ENCODE measurements around the gene TUBB.
"Not testable (repeated sequence)": the region's sequence is repeated elsewhere in the genome, so short reads cannot be mapped to it uniquely, and the experiment has no call there.

Gene TUBB

DNA sequence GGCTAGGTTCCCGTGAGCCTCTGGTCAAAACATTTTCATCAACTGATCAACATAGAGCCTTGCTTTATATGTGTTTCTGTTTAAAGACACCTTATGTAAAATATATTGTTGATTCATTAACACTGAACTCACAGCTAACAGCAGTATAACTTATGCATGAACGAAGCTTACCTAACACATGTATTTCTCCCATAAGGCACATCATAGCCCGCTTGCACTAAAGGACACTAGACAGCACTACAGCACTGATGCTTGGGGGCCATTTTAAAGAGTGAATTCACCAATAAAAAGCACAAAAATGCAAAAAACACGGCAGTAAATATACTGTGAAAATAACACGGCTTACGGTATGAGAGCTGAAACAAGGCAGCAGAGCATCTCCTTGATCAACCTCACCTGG, 18.4 kb downstream of the TUBB start:
- DNase-seq (ENCODE audit: low read depth, low spot score): no peak

DNA sequence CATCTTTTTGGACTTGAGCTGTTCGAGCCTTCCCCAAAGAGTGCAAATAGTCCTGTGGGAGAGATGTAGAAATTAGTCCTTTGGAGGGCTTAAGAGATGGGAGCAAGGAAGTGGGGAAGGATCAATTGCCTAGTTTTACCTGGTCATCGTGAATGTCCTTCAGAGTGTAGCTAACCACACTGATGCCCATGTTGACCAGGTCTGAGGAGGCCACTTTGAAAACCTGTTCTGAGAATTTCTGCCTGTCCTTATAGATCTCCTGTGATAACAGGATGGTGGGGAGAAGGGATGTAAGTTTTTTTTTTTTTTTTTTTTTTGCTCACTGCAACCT, 20.4 kb downstream of the TUBB start:
- peak; percentile 46 for DNase-seq (ENCODE audit: low read depth, low spot score)

DNA sequence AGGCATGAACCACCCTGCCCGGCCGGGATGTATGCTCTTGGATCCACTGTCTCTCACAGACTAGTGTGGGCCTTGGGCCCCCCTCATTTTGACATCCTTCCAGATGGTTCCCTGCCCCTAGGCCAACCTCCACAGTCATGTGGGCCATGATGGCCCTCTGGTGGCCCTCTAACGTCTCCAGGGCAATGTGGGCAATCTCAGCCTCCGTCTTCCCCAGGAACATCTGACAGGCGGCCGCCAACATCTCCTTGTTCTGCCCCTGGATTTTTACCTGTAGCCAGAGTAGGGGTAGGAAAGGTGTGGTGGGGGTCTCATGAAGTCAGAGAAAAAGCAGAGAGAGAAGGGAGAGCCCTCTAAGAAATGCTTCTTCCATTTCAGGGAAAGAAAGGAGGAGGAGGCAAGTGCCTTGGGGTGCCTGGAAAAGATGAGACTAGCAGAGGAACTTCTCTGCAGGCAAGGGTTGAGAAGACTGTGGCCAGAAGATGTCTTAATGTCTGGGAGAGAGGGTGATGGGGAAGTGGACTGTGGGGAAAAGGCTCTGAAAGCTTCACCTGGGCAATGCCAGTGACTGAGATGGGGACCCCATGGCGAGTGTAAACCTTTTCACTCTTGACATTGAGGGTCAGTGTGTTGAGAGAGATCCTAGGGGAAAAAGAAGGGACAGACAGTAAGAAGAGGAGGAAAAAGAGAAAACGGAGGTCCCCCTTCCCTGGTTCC, 21.1 kb downstream of the TUBB start:
- DNase-seq (ENCODE audit: low read depth, low spot score): peak; percentile 71

DNA sequence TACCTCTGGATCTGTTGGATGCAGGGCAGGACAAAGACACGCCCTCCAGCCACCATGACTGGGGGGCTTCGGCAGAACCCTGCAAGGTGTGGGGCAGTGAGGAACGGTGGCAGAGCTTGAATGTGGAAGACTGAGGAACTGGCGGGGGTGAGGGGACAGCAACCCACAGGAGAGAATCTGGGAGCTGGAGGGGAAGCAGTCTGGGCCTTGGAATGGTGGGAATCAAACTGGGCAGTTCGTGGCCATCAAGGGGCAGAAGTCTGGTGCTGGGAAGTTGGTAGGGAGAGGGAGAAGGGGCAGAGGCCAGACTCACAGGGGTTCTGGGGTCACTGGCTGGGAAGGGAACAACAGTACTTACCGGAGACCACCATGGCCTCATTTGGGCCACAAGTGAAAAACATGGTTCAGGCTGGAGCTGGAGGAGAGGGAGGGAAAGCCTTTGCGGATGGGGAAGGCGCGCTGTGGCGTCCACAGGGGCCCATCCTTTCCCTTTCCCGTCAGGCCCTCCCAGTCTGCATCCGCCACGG, 21.7 kb downstream of the TUBB start:
- DNase-seq (ENCODE audit: low read depth, low spot score): no peak

DNA sequence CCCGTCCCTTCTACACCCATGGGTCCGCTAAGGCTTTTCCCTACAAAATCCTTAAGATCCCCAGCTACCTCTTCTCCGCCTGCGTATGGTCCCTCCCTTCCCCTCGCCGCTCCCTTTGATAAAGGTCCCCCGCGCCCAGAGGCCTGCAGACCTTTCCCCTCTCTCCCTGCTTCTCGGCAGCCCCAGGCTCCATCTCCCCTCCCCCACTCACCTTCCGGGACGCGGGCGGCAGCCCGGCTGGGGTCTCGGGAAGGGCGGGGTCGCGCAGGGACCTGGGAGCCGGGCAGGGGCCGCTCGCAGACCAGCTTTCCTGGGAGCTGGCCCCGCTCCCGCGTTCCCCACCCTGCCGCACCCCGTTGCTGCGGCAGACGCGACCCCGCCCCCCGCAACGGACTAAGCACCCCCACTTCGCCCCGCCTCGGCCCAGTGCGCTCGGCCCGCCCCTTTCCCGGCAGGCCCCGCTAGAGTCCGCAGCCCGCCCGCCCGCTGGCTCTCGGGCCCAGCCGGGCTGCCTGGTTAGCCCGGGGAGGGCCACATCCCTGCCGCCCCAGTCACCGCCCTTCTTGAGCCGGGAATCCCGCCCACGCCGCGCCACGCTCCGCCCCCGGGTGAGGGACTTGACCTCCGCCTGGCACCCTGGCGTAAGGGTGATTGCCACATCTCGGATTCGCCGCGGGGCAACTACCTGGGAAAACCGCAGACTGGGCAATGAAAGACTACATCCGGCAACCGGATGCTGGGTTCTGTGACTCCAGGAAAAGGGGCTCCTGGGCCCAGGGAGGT, 22.4 kb downstream of the TUBB start, which contains the start of gene FLOT1:
FLOT1 (minus strand) TSS at position 372 of the 783 bp plus-strand sequence. CDS start 498 bp downstream, outside the sequence.
- peak; percentile 96 for DNase-seq (ENCODE audit: low read depth, low spot score)

DNA sequence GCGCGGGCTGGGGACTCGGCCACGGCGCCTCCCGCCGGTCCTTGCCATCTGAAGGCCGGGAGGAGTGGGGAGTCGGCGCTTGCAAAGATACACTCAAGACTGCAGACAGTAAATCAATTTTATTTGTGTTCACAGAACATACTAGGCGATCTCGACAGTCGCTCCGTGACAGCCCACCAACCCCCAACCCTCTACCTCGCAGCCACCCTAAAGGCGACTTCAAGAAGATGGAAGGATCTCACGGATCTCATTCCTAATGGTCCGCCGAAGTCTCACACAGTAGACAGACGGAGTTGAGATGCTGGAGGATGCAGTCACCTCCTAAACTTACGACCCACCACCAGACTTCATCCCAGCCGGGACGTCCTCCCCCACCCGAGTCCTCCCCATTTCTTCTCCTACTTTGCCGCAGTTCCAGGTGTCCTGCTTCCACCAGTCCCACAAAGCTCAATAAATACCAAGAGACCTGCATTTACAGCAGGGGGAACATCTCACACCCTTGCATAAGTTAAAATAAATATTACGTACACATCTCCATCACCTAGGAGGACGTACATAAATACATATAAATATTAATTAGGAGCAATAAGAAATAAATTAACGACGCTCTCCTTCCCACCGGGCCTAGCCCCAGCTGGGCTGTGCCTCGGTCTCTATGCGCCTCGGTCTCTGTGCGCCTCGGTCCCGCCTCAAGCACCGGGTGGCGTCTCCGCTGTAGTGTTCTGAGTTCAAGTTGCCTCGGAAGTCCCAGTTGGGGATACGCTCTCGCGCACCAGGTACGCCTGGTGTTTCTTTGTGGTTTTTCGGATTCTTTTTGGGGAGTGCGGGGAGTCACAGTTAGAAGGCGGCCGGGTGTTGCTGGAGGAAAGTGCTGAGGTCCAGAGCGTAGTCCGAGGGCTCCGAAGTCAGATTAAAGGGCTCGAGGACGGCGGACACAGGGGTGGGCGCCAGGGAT, 23.2 kb downstream of the TUBB start:
- DNase-seq (ENCODE audit: low read depth, low spot score): no peak

DNA sequence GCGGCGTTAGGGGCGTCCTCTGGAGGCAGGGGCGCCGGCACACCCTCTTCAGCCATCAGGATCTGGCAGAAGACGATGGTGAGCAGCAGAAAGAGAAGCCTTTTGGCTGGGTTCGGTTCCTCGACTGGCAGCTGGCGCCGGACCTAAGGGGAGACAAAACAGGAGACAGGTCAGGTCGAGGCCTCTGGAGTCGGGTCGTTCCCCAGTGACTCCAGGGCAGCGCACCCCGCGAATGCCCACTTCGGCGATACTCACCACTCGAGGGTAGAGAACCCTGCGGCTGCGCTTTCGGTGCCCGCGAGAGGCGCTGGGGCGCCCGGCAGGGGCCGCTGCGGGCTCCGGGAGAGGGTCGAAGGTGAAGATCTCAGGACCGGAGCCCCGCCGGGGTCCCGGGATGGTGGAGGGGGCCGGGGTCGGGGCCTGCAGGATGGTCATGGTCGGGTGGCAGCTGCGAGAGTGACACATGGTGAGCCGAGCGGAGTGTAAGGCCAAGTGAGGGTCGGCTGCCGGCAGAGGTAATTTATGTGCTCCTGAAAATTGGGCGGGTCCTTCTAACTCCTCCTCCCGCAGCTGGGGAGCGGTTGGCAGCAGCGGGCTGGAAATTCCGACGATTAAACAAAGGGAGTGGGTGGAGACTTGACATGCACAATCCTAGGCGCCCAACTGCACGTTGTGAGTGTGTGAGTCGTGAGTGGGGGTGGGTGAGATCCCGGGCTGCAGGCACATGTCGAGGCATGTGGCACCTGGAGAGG, 24.1 kb downstream of the TUBB start, which contains the start of gene IER3:
IER3 (minus strand) TSS at position 494 of the 752 bp plus-strand sequence; CDS start at position 465, 29 bp downstream.
- peak; percentile 97 for DNase-seq (ENCODE audit: low read depth, low spot score)

DNA sequence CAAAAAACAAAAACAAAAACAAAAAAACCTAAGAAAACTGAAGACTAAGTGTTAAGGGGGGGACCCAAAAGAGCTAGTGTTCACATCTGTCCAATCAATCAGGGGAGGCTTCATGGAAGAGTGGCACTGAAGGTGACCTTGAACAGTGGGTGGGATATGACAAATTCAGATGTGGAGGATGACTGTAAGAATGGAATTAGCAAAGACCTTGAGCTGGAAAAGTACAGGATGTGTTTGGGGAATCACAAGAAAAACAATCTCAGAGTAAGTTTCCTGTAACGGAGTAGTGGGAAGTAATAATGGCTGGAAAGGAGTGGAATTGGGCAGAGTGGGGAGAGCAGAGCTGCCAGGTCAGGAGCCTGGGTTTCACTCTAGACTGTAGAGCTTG, 27.1 kb downstream of the TUBB start:
- no peak for DNase-seq (ENCODE audit: low read depth, low spot score)

DNA sequence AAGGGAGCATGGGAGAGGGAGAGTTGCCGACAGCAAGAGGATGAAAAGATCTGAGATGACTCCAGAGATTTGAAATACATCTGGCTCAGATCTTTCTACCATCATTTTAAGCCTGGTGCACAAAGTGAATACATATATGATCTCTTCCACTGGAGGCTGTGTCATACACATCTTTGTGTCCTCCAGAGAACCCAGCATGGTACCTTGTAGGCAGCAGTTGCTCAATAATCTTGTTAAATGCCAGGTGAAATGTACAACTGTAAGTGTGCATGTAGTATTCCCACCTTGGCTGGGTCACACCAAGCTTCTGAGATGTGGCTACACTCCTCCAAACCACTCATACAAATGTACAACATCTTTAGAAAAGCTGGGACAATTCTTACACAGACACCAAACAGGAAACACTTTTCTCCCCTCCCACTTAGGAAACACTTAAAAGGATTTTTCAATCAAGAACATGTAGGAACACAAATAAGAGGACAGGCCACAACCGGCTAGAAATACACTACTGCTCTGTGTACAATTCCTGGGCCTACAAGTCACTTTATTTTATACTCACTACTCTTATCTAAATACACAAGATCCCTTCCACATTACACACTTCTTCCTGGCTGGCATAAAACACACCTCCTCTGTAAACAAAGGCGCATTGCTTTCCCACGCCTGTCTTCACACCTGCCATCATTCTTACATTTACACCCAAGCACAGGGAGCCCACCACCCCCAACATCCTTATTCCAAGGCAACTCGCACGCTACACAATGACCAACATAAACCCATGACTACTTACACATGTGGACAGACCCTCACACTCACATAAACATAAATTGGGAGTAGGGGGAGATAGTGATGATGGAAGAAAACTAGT, 28.0 kb downstream of the TUBB start:
- no peak for DNase-seq (ENCODE audit: low read depth, low spot score)

DNA sequence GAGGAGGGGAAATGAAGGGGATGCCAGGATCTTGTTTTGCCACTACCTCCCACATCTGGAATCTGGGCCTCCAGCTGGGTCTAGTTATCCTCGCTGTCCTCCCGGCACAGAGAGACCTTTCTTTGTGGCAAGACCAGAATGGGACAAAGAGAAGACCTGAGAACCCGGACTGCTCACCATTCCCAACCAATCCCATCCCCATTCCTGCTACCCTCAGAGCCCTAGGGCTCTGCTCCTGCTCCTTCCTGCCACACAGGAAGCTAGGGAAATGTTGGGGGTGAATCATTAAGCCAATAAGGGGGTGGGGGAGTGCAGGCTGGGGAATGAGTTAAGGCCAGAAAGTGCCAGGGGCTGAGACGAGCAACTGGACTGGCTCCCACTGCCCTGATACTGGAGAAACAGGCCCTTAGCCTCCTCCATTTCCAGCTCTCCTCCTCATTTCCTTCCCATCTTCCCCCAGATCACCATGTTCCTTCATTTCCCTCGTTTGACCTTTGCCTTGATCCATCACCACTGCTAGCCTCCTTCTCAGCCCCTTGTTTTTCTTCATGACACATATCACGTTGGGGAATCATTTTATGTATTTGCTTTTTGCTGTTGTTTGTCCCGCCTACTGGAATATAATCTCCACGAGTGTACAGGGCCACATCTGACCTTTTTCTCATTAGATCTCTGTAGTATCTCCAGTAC, 28.8 kb downstream of the TUBB start:
- no peak for DNase-seq (ENCODE audit: low read depth, low spot score)

DNA sequence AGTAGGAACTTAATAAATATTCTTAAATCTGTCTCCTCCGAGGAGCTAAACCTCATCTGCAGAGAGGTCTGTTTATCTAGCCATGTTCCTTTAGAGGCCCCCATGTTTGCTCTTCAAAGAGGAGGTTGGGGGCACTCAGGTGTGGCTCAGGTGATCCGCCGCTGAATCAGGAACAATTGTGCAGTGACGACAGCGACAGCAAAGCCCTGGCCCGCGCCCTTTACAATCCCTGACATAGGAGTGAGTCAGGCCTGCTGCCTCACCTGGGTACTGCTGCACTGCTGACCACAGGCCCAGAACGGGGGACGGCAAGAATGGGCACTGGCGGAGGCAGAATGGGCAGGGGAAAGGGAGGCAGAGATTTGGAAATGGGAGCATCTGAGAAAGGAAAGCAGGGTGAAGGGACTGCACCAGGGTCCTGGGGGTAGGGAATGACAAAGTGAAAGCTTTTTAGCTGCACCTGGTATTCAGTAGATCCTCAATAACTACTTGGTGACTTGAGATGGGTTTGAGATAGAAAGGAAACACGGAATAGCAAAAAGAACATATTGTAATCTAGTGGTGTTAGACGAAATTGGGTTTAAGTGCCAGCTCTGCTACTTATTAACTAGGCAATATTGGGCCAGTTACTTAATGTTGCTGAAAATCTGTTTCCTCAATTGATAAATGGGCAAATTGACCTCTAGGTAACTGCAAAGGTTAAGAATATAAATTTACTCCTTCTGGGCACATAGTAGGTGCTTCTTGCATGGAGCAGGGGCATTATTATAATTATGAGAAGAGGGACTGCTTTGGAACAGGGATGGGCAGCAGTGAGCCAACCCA, 29.6 kb downstream of the TUBB start:
- peak; percentile 39 for DNase-seq (ENCODE audit: low read depth, low spot score)

DNA sequence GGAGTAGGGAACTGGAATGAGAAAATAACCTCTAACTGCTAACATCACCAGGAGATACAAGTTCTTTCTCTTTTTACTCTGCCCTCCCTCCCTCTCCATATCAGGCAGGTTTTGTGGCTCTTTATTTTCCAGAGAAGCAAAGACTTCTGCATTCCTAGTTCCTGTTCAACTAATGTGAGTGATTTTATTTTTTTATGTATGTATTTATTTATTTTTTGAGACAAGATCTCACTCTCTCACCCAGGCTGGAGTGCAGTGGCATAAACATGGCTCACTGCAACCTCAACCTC, 30.2 kb downstream of the TUBB start:
- DNase-seq (ENCODE audit: low read depth, low spot score): no peak

DNA sequence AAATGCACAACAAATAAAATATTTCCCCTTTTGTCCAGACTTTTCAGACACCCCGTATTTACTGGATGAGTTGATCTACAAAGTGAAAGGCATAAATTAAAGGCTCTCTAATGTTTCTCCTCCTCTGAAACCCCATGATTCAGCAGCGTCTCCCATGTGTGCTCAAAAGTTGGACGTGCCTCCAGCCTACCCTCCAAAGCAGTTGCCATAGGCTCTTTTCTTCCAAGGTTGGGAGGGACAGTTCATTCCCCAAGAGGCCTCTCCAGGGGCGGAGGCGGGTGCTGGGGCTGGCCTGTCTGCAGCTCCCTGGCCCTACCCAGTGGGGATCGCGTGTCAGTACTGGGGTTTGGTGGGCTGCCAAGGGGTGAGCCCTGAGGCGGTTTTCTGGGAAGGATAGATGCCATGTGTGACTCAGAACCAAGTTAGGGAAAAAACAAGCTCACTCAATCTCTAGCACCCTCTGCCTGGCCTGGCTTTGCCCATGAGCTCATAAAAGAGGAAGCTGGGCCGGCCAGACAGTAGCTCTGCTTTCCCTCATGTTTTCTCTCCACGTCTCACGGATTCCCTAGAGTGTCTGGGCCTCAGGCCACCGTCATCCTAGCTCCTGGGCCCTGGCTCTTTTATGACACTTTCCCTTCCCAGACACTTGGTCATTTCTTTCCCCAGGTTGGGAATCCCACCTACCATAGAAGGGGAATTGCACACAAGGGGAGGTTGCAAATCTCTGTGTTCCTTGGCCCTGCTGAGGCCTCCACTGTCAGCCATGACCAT, 32.2 kb downstream of the TUBB start:
- DNase-seq (ENCODE audit: low read depth, low spot score): peak; percentile 100

DNA sequence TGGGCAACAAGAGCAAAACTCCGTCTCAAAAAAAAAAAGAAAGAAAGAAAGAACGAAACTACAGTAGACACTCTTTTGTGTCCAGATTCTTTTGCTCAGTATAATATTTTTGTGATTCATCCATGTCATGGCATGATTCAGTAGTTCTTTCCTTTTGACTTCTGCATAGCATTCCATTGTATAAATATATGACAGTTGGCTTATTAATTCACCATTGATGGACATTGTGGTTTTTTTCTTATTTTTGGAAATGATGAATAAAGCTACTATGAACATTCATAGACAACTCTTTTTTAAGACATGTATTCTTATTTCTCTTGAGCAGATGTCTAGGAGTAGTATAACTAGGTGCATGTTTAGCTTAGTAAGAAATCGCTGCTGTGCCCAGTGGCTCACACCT, 34.5 kb downstream of the TUBB start:
- no peak for DNase-seq (ENCODE audit: low read depth, low spot score)

DNA sequence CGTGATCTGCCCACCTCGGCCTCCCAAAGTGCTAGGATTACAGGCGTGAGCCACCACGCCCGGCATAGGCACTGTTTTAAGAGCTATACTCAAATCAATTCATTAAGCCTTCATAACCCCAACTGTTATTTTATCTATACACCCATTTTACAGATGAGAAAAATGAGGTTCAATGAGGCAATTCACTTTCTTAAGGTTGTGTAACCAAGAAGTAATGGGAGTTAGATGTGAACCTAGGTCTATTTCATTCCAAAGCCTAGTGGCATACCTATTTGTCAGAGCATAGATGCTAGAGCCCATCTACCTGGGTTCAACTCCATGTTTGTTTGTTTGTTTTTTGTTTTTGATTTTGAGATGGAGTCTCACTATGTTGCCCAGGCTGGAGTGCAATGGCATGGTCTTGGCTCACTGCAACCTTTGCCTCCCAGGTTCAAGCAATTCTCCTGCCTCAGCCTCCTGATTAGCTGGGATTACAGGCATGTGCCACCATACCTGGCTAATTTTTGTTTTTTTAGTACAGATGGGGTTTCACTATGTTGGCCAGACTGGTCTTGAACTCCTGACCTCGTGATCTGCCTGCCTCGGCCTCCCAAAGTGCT, 36.4 kb downstream of the TUBB start:
- DNase-seq (ENCODE audit: low read depth, low spot score): not testable (repeated sequence)

DNA sequence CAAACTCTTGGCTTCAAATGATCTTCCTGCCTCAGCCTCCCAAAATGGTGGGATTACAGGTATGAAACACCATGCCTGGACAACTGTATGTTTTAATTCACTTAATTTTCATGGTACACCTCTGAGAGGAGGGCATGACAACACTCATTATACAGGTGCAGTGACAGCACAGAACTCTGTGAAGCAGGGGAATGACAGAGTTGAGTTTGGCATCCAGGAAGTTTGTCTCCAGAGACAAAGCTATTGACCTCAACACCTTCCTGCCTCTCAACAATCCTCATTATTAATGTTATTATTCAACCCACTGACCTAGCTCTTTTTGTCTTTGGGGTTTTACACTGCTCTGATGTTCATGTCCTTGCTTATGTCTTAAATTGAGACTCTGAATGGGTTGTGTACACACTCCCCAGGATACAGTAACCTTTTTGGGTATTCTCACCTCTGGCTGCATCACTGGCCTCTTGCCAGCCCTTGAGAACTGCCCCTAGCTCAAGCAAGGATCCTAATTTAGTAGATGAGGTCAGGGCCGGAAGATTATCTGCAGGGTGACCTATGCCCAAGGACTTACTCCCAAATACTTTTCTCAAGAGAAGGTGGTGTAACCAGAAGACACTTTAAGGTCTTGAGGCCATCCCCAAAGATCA, 37.2 kb downstream of the TUBB start:
- no peak for DNase-seq (ENCODE audit: low read depth, low spot score)

Measured in astrocyte of the hippocampus (primary cell).